Ammon's horn (tissue), 1 donor: ENCODE data around the gene ZNF747.
A peak's percentile ranks its signal among the peaks of the same experiment; 100 is the strongest.
"Not testable (repeated sequence)": the region's sequence is repeated elsewhere in the genome, so short reads cannot be mapped to it uniquely, and the experiment has no call there.

Experiments
- DNase-seq: peaks from one replicate; pipeline ENCODE4 v3.0.0-alpha.2; 2016; ENCODE audit warnings: low spot score

ZNF747 gene

DNA sequence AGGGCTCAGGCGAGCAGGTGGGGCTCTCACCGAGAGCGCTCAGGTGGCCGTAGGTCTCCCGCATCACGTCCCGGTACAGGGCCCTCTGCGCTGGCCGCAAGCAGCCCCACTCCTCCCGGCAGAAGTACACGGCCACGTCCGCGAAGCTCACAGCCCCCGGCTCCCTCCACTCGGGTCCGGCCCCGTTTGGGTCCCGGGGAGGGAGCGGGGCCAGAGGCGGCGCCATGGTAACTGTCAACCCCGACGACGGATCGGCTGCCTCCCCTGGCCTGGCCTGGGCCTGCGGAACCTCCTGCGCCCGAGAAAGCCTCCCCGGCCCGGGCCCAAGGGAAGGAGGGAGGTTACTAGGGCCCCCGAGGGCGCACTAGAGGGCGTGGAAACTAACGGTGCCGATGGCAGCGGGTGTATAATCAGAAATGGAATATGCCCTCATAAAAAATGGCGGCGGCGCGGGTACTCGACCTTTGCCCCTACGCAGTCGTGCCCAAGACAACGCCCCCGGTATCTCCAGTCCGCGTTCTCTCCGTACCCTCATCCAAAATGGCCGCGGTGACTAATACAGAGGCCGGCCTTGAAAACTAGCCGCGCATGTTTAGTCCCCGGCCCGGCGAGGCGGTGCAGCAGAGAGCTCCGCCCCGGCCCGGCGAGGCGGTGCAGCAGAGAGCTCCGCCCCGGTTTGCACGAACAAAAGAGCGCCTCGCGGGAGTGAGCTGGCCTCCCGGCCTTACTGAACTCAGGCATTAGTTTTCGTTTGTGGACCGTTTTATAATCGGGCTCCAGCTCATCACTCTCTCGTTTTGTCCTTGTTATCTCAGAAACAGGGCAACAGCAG is 23.5 kb upstream of the ZNF747 start, which contains the start of gene ZNF764:
TSS of gene ZNF764 (minus strand) at position 418 of the 832 bp plus-strand sequence. CDS start at position 226, 192 bp downstream.
- peak; percentile 98 for DNase-seq

GRCh38 chr16:30557707-30557956 is 23.0 kb upstream of the ZNF747 start:
- DNase-seq: peak; percentile 12

- DNase-seq: no peak
These were observed 21.4 kb upstream of the ZNF747 start for GRCh38 chr16:30556125-30556473.

GRCh38 chr16:30555315-30556124 is 20.9 kb upstream of the ZNF747 start:
- DNase-seq: no peak

DNA sequence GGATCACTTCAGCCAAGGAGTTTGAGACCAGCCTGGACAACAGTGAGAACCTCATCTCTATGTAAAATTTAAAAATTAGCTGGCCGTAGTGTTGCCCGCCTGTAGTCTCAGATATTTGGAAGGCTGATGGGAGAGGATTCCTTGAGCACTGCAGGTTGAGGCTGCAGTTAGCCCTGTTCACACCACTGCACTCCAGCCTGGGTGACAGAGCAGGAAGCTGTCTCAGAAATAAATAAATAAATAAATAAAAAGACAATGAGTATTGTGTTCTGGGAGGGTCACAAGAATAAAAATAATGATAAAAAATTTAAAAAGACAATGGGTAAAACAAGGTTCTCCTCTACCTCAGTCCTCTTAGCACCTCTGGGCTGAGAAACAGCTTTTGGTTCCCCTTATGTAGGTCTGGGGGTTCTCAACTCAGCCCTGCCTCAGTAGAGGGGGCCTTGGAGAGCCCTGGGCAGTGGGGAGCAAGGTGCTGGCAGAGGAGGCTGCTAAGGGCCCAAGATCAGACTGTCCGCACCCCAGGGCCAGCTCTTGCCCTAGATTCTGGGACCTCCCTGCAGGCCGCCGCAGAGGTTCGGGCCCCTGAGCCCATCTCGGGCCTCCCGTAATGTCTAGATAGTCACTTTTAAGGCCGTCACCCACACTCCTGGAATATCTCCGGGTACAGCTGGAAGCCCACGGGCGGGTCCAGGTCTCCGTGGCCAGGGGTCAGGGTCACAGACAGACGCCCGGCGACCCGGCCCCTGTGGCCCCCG is 20.1 kb upstream of the ZNF747 start:
- DNase-seq: no peak

- DNase-seq: no peak
These were observed 18.8 kb upstream of the ZNF747 start for GRCh38 chr16:30553393-30553899.

GRCh38 chr16:30552956-30553355 is 18.3 kb upstream of the ZNF747 start:
- no peak for DNase-seq

DNA sequence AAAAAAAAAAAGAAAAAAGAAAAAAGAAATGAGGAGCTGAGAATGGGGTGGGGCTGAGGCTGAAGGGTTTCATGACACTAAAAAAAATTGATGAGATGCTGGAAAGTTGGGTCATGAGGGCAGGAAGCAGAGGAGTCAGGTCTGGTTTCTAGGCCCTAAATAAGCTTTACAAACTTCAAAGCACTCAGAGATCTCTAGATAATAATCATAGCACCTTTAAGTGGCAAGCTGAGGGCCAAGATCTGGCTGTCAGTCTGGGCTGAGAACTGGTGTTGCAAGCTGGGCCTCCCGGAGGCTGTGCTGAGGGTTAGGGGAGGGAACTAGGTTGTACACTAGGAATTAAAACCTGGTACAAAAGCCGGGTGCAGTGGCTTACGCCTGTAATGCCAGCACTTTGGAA is 17.1 kb upstream of the ZNF747 start:
- no peak for DNase-seq

- DNase-seq: no peak
These were observed 14.0 kb upstream of the ZNF747 start for GRCh38 chr16:30548416-30549253.

GRCh38 chr16:30546115-30546514 is 11.5 kb upstream of the ZNF747 start:
- DNase-seq: no peak

- no peak for DNase-seq
These were observed 8.4 kb upstream of the ZNF747 start for GRCh38 chr16:30543067-30543466.

GRCh38 chr16:30541502-30542329 is 7.1 kb upstream of the ZNF747 start:
- no peak for DNase-seq

DNA sequence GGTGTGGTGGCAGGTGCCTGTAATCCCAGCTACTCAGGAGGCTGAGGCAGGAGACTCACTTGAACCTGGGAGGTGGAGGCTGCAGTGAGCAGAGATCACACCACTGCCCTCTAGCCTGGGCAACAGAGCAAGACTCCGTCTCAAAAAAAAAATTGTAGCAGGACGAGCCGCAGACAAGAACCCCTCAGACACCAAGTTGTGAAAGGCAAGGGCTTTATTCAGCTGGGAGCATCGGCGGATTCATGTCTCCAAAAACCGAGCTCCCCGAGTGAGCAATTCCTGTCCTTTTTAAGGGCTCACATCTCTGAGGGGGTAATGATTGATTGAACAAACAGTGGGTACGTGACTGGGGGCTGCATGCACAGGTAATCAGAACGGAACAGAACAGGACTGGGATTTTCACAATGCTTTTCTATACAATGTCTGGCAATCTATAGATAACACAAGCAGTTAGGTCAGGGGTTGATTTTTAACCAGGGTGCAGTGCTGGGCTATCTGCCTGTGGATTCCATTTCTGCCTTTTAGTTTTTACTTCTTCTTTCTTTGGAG is 6.3 kb upstream of the ZNF747 start:
- not testable (repeated sequence) for DNase-seq

DNA sequence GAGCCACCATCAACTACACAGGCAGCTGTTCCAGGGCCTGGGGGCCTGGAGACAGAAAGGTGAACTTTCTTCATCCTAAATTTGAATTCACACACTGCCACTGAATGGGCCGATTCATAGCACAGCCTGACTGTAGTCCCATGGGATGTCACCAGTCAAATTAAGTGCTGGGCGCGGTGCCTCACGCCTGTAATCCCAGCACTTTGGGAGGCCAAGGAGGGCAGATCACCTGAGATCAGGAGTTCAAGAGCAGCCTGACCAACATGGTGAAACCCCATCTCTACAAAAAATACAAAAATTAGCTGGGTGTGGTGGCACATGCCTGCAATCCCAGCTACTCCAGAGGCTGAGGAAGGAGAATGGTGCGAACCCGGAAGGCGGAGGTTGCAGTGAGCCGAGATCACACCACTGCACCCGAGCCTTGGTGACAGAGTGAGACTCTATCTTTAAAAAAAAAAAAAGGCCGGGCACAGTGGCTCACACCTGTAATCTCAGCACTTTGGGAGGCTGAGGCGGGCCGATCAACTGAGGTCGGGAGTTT is 5.4 kb upstream of the ZNF747 start:
- not testable (repeated sequence) for DNase-seq

GRCh38 chr16:30539000-30539964 is 4.6 kb upstream of the ZNF747 start:
- DNase-seq: no peak

DNA sequence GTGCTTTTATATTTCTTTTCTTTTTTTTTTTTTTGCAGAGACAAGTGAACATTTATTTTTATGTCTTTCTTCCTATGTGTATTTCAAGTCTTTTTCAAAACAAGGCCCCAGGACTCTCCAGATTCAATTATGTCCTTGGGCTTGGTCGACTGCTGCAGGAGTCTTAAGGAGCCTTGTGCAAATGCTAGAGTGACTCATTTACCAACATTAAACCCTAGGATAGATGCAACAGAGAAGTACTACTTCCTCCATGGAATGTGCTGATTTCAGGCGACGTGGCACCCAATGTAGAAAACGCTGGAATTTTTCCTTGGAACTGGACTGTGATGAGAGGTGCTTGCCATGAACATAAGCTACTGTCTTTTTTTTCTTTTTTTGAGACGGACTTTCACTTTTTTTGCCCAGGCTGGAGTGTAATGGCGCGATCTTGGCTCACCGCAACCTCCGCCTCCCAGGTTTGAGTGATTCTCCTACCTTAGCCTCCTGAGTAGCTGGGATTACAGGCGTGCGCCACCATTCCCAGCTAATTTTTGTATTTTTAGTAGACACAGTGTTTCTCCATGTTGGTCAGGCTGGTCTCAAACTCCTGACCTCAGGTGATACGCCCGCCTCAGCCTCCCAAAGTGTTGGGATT is 1.9 kb upstream of the ZNF747 start:
- not testable (repeated sequence) for DNase-seq

- peak; percentile 70 for DNase-seq
These were observed 1.1 kb upstream of the ZNF747 start for GRCh38 chr16:30535777-30536190.

DNA sequence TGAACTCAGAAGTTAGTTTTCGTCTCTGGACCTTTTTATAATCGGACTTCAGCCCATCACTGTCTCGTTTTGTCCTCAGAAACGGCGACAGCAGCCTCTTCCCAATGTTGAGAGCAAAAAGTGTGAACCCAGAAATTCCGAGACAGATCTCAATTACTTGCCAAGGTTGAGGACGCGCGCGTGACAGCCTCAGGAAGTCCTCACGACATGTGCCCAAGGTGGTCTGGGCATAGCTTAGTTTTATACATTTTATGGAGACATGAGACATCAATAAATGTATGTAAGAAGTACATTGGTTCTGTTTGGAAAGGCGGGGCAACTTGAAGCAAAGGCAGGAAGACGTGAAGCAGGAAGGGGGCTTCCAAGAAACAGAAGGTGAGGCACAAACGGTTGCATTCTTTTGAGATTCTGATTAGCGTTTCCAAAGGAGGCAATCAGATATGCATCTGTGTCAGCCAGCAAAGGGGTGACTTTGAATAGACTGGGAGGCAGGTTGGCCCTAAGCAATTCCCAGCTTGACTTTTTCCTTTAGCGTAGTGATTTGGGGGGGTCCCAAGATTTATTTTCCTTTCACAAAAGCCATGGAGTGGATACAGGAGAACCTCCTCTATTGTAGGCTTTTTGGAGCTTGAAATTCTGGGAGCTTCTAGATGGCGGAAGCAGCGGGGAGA is 583 bp upstream of the ZNF747 start:
- no peak for DNase-seq
